HUDEP-2 (cell line): ENCODE measurements around the gene NCAPH2.
"Not testable (repeated sequence)": the region's sequence is repeated elsewhere in the genome, so short reads cannot be mapped to it uniquely, and the experiment has no call there.

Experiments used
- DNase-seq, 76 experiments: peaks; one replicate each; lab custom pipeline; 2025; ENCODE audit not compliant: unreplicated experiment in 76 of 76; lab: John Stamatoyannopoulos, UW

NCAPH2 gene

DNA sequence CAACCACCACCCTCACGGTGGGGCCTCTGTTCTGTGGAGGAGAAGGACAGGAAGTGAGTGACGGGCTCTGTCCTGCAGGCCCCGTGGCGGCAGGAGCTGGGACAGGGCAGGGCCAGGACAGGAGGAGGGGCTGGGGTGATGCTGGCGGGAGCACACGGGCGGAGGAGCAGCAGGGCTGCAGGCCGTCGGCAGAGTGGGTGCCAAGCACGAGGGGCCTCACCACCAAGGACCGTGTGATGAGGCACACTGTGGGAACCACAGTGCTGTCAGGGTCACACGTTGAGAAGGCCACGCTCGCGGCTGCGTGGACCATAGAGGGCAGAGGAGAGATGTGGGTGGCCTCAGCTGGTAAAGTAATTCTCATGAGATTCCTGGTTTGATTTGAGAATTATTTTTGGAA is 8.9 kb downstream of the NCAPH2 start:
- DNase-seq: no peak

DNA sequence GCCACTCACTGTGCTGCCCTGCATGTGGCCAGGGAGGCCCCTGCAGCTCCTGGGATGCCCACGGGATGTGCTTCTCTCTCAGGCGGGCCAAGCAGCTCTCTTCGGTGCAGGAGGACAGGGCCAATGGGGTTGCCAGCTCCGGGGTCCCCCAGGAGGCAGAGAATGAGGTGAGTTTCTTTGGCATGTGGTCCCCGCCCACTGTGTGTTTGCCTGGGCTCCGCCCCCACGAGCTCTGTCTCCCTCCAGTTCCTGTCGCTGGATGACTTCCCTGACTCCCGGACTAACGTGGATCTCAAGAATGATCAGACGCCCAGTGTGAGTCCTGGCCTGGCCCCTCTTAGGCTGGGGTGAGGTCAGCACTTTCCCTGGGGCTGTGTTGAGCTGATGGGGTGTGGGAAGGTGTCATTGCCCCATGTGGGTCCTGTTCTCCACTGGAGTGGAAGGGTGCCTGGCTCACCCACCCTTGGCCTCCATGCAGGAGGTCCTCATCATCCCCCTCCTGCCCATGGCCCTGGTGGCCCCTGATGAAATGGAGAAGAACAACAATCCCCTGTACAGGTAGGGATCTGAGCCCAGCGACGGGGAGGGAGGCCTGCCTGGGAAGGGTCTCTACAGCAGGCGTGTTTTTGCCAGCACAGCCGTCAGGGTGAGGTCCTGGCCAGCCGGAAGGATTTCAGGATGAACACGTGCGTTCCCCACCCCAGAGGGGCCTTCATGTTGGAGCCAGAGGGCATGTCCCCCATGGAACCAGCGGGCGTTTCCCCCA is 9.7 kb downstream of the NCAPH2 start:
- no peak for DNase-seq

DNA sequence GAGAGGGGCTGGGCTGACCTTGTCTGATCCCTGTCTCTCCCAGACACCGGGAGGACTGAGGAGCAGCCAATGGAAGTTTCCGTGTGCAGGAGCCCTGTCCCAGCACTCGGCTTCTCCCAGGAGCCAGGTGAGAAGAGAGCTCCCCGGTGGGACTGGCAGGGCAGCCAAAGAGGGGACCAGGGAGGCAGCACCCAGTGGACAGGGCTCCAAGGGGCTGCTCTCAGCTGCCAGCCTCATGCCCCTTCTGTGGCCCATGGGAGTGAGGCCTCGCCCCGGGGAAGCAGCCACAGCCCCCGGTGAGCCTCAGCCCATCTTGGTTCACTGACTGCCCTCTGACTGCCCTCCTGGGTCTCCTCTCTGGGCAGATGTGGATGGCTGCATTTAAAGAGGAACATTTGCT is 10.6 kb downstream of the NCAPH2 start:
- no peak for DNase-seq

DNA sequence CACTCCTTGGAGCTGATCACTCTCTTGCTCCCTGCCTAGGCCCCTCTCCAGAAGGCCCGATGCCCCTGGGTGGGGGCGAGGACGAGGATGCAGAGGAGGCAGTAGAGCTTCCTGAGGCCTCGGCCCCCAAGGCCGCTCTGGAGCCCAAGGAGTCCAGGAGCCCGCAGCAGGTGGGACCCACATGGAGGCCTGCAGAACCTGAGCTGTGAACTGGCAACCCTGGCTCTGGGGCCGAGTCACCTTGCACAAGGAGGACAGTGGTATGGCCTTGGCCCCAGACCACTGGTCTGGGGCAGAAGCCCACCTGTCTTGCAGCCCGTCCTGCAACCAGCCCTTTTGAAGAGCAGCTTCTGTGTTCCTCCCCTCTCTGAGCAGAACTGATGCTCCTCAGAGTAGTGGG is 11.1 kb downstream of the NCAPH2 start:
- no peak for DNase-seq

DNA sequence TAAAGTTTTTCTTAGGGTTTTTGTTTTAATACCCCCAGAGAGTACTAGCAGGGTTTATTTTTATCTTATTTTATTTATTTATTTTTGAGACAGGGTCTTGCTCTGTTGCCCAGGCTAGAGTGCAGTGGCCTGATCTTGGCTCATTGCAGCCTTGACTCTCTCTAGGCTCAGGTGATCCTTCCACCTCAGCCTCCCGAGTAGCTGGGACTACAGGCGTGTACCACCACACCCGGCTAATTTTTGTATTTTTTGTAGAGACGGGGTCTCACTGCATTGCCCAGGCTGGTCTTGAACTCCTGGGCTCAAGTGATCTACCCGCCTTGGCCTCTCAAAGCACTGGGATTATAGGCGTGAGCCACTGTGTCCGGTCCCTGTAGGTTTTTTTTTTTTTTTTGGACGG is 12.2 kb downstream of the NCAPH2 start:
- DNase-seq: not testable (repeated sequence)

DNA sequence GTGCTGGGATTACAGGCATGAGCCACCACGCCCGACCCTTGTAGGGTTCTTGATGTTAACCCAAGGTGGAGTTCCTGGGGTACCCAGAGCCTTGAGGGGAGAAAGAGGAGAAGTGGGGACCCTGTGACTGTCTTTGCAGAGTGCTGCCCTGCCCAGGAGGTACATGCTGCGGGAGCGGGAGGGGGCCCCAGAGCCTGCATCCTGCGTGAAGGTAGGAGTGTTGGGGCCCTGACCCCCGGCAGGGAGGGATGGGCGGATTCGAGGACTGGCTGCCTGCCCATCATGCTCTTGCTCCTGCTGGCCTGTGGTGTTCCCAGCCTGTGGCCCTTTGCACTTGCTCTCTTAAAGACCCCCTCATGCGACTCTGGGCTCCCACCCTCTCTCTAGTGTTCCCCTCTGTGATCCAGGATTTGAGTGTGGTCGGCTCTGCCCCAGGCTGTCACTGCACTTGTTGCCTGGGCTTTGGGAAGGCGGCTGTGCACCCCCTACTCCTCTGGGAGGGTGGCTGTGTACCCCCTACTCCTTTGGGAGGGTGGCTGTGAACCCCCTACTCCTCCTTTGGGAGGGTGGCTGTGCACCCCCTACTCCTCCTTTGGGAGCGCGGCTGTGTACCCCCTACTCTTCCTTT is 12.9 kb downstream of the NCAPH2 start:
- DNase-seq: no peak

DNA sequence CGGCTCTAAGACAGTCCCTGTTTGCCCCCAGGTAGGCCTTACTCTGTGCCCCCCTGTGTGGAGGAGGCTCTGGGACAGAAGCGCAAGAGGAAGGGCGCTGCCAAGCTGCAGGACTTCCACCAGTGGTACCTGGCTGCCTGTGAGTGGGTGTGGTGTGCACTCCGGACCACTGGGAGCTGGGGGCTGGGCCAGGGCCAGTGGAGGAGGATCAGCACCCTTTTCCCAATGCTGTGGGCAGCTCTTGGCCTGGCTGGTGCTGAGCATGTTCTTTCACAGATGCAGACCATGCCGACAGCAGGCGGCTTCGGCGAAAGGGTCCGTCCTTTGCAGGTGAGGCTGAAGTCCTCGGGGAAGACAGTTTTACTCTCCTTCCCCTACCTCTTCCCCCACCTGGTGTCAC is 13.7 kb downstream of the NCAPH2 start:
- no peak for DNase-seq

DNA sequence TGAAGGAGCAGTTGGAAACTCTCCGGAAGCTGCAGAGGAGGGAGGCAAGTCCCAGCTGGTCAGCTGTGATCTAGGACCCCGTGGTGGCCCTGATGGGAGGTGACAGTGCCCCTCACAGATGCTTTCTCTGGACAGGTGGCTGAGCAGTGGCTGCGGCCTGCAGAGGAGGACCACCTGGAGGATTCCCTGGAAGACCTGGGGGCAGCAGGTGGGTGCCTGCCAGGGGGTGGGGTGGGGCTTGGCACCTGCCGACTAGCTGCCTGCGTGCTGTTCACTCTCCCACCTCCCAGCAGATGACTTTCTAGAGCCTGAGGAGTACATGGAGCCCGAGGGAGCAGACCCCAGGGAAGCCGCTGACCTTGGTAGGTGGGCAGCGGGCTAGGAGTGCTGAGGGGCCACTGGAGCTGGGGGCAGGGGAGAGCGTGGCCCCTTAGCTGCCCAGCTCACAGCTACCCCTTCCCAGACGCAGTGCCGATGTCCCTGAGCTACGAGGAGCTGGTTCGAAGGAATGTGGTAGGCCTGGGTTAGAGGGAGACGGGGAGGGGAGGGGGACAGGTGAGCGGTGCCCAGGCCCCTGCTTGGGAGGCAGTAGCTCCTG is 14.3 kb downstream of the NCAPH2 start:
- DNase-seq: no peak

DNA sequence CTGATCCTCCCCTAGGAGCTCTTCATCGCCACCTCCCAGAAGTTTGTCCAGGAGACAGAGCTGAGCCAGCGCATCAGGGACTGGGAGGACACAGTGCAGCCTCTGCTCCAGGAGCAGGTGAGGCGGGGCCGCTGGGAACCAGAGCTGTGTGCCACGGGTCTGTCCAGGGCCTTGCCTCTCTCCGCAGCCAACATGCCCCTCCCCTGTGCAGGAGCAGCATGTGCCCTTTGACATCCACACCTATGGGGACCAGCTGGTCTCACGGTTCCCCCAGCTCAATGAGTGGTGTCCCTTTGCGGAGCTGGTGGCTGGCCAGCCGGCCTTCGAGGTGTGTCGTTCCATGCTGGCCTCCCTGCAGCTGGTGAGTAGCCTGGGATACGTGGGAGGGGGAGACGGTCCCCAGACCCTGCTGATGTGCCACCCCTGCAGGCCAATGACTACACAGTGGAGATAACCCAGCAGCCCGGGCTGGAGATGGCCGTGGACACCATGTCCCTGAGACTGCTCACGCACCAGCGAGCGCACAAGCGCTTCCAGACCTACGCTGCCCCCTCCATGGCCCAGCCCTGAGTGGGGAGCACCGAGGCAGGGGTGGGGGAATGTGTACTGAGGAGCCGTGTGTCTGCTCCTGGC is 14.9 kb downstream of the NCAPH2 start:
- no peak for DNase-seq

DNA sequence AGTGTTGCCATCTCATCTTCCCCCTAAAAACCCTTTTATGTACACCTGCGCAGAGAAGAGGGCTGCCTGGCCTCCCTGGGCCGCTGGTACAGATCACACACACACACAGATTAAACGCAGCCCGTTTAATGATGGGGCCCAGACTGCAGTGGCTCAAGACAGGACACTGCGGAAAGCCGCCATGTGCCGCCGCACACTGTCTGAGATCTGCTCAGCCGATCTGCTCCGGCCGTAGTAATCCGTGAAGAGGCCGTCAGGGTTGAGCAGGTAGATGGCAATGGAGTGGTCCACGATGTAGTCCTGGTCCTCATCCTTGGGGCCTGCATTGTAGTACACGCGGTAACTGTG is 15.4 kb downstream of the NCAPH2 start:
- DNase-seq: no peak

DNA sequence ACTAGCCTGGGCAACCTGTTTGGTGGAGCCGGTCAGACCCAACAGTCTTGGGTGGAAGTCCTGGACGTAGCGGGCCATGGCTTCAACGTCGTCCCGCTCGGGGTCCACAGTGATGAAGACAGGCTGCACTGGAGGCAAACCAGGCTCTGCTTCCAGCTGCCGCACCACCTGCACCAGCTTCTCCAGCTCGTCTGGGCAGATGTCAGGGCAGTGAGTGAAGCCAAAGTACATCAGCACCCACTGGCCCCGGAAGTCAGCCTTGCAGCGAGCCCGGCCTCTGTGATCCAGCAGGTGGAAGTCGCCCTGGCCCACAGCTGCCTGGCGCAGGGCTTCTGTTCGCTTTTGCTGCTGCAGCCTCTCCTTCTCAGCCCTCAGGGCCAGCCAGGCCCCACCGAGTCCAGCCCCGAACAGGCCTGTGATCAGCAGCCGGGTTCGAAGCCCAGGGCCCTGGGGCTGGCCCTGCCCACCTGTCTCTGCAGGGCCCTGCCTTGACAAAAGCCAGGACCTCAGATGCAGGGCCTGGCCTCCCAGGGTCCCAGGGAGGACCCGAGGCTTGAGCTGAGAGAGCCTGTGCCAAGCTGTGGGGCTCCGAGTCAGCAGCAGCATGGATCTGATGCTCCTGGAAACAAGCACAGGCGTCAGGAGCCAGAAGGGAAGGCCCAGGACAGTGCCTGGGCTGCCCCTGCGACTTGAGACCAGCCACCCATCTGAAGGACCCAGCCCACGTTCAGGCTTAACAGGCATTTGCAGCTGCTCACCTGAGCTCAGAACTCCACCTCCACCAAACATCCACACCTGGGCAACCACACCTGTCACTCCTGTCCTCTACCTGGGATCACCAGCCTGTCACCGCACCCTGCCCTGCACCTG is 16.0 kb downstream of the NCAPH2 start:
- DNase-seq: no peak

DNA sequence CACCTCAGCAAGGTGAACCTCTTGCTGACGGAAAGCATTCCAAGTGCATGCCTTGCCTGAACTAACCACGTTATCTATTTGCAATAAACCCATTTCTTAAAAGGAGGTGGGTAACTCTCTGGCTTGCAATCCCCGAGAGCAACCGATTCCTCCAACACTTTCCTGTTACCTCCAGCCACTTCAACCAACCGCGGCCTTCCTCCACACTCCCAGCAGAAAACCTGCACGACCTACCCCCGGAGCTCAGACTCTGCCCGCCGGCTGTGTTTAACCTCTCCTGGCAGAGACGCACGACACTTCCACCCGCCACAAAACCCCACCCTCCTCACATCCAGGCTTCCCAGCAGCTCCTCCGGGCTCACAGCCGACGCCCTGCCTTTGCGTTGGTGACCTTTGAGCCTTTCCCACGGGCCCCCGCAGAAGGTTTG is 16.7 kb downstream of the NCAPH2 start:
- DNase-seq: peak in 16 of 76 experiments; percentile 40 to 85 (median 54)

DNA sequence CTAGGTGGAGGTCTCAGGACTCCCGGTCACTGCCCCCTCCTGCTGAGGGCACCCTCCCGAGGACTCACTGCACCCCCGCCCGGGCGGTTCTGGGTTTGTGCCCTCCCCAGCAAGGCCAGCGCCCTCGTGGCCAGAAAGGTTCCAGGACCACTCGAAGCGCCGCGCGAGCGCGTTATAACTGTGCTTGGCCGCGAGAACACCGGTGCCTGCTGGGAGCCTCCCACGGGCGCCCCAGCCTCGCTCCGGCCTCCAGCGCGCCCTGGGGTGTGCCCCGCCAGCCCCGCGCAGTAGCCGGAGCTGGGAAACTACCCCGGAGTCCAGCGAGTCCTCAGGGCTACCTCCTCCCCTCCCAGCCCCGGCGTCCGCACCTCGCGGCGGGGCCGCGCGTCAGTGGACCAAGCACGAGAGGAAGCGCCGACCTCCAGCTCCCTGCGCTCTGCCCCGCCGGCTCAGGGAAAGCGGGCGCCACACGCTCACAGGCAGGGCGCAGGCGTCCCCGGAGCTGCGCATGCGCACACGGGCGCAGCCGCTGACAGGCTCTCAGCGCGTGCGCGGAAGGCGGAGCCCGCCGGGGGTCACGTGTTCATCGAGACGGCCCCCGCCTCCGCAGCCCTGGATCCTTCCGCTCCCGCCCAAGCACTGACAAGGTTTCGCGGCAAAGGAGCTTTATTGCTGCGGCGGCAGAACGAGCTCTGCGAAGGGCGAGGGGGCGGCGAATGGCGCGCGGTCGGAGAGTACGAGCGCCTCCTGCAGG is 17.3 kb downstream of the NCAPH2 start, which contains the start of gene SCO2:
Gene SCO2, minus strand, starts transcription at position 495 of the 754 bp plus-strand sequence. CDS start 1,187 bp downstream, outside the sequence.
- peak in 74 of 76 experiments; percentile 75 to 97 (median 94) for DNase-seq

DNA sequence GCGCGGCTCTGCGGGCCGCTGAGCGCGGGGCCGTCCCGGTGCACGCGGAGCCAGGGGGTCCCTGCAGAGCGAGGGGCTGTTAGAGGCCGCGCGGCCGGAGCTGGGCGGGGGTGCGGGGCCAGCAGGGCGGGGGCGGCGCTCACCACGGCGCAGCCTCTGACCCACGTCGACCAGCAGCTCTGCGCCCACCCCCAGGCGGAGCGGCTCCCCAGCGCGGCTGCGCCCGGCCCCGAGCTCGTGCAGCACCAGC is 17.8 kb downstream of the NCAPH2 start:
- peak in 1 of 76 experiments; percentile 59 for DNase-seq

DNA sequence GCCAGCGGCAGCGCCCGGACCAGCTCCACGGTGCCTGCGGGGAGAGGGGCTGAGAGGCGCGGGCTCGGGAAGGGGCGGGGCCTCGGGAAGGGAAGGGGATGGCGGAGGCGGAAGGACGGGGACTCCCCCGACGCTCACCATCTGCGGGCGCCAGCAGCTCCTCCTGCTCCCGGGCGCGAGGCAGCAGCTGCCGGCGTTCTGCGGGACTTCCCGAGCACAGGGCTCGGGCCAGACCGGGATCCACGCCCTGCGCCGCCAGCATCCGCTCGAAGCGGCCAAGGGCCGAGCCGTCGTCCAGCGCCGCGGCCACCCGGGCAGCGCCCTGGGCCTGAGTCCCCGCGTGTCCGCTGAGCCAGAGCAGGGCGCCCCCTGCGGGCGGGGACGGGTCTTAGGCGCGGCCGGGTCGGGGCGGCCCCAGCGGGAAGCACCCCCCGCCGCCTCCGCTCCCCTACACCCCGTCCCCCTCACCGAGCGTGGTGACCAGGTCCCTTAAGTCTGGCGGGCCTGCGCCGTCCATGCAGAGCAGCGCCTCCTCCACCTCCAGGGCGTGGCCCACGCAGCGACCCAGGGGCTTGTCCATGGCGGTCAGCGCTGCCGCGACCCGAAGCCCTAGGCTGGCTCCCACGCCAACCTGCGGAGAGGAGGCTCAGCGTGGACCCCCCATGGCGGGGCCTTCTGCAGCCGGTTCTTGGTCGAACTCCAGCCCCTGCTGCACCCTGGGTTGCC is 18.2 kb downstream of the NCAPH2 start:
- DNase-seq: peak in 59 of 76 experiments; percentile 16 to 79 (median 55)

DNA sequence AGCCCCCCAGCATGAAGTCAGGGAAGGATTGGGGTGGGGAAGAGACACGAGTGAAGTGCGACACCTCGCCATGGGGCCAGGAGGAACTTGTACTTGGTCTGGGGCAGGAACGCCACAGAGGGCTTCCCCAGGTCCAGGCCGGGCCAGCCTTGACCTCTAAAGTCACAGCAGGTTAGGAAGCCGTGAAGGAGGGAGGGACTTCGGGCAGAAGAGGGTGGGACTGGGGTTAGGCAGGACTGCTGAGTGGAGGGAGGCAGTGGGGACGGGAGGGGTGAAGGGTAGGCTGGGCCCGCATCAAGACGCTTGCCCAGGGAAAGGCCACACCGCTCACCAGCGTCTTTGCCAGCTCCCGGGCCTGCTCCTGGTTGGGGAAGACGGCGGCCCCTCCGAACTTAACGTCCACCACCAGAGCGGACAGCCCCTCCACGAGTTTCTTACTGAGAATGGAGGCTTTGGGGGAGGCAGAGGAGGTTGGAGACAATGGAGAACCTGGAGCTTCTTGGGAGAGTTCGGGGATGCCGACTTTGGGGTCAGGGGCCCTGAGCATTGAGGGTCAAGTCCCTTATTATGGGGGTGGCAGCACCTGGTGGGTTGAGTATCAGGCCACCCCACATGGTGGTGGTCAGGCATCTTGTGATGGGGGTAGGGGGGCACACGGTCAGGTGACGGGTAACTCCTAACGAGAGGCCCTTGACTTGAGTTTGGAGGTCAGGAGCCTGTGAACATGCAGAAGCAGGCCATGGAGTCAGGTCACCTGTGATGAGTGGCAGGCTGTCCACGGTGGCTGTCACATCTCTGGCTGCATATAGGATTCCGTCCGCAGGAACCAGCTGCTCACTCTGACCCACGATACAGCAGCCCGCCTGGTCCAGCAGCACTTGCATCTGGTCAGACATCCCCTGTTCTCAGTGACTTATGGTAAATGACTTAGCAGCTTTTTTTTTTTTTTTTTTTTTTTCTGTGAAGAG is 19.1 kb downstream of the NCAPH2 start:
- DNase-seq: peak in 61 of 76 experiments; percentile 14 to 82 (median 52)

DNA sequence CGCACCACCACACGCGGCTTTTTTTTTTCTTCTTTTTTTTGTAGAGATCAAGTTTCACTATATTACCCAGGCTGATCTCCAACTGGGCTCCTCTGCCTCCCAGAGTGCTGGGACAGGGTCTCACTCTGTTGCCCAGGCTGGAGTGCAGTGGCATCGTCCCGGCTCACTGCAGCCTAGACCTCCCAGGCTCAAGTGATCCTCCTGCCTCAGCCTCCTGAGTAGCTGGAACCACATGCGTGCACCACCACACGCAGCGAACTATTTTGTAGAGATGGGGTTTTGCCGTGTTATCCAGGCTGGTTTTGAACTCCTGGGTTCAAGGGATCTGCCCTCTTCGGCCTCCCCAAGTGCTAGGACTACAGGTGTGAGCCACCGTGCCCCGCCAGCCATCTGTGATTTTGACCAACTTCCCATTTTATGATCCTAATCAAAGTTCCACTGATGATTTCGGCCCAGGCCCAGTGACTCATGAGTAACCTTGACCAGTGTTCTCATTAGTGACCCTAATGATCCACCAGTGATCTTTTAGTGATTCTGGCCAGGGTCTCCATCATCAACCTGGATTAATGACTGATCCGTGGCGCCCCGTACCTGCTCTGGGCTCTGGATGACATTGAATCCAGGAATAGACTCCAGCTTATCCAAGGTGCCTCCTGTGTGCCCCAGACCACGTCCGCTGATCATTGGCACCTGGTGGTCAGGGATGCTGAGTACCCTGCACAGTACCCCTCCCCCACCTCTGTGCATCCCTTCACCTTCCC is 20.1 kb downstream of the NCAPH2 start:
- DNase-seq: no peak
